Measurements from ENCODE around the gene FBXO28. TPM values are rescaled to one million over a fixed set of nuclear protein-coding genes. Genes with fewer than 3 reads are reported as not detected.

FBXO28 gene
- total RNA-seq, 3 donors from 2014 or later = 23.9 to 50.5 (median 26.2) TPM

- intact Hi-C loops (cut with DNase I; ENCODE audit: low total_unique reads) = no loop called here
- TF ChIP-seq POLR2A (IDR thresholded peaks at IDR 0.05) = no peak
- no peak for TF ChIP-seq POLR2AphosphoS5 (IDR thresholded peaks at IDR 0.05)
- TF ChIP-seq, protein P1, sequence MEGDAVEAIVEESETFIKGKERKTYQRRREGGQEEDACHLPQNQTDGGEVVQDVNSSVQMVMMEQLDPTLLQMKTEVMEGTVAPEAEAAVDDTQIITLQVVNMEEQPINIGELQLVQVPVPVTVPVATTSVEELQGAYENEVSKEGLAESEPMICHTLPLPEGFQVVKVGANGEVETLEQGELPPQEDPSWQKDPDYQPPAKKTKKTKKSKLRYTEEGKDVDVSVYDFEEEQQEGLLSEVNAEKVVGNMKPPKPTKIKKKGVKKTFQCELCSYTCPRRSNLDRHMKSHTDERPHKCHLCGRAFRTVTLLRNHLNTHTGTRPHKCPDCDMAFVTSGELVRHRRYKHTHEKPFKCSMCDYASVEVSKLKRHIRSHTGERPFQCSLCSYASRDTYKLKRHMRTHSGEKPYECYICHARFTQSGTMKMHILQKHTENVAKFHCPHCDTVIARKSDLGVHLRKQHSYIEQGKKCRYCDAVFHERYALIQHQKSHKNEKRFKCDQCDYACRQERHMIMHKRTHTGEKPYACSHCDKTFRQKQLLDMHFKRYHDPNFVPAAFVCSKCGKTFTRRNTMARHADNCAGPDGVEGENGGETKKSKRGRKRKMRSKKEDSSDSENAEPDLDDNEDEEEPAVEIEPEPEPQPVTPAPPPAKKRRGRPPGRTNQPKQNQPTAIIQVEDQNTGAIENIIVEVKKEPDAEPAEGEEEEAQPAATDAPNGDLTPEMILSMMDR (IDR thresholded peaks at IDR 0.05) = no peak
These were observed 26.6 kb upstream of the FBXO28 start for GRCh38 chr1:224087286-224087794.

GRCh38 chr1:224089583-224089982 lies 24.3 kb upstream of the FBXO28 start:
- TF ChIP-seq POLR2A (IDR thresholded peaks at IDR 0.05) (no peak), POLR2AphosphoS5 (IDR thresholded peaks at IDR 0.05) (no peak)
- TF ChIP-seq, protein P1 (IDR thresholded peaks at IDR 0.05) = no peak
- Histone ChIP-seq H3K4me3 (no peak overlapping the region), H3K27me3 (no peaks in the 10 kb centered on the region), H3K27ac (no peak overlapping the region), H3K36me3 (no peaks in the 10 kb centered on the region), H3K4me1 (no peaks in the 10 kb centered on the region), H3K9me3 (no peaks in the 10 kb centered on the region)
- DNase-seq (ENCODE audit: low spot score in 2 of 2) = no peak
- intact Hi-C loops (cut with DNase I; ENCODE audit: low total_unique reads) = no loop called here

More at GRCh38 chr1:224087286-224087794, 26.6 kb upstream of the FBXO28 start:
- no peak for DNase-seq (ENCODE audit: low spot score in 2 of 2)
- Histone ChIP-seq H3K4me1 (no peaks in the 10 kb centered on the region), H3K36me3 (no peaks in the 10 kb centered on the region), H3K27me3 (no peaks in the 10 kb centered on the region), H3K27ac (peak overlapping the region in 1 of 2 donors; percentile 44), H3K9me3 (no peaks in the 10 kb centered on the region), H3K4me3 (no peak overlapping the region)

DNA sequence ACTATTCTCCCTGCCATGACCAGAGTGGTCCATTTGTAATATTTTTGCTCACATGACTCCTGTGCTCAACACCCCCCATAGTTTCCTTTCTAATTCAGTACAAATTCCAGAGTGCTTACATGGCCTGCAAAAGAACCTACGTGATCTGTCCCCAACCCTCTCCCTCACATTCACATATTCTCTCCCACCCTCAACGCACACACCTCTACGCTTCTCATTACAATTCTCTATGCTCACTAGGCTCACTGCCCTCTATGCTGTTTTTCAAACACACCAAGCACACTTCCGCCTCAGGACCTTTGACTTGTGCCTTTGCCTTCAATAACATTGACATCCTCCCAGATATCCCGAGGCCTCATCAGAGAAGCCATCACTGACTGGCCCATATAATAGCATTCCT lies 23.8 kb upstream of the FBXO28 start:
- Histone ChIP-seq H3K4me3 (no peak overlapping the region), H3K27me3 (no peaks in the 10 kb centered on the region), H3K27ac (no peak overlapping the region), H3K4me1 (no peaks in the 10 kb centered on the region), H3K9me3 (no peaks in the 10 kb centered on the region), H3K36me3 (no peaks in the 10 kb centered on the region)
- intact Hi-C loops (cut with DNase I; ENCODE audit: low total_unique reads) = no loop called here
- TF ChIP-seq, protein P1 (IDR thresholded peaks at IDR 0.05) = no peak
- TF ChIP-seq POLR2A (IDR thresholded peaks at IDR 0.05) = no peak
- DNase-seq (ENCODE audit: low spot score in 2 of 2) = no peak

- no peaks in the 10 kb centered on the region for H3K27me3 ChIP-seq
- H3K4me1 ChIP-seq = no peaks in the 10 kb centered on the region
- no peak overlapping the region for H3K27ac ChIP-seq
- H3K36me3 ChIP-seq = no peaks in the 10 kb centered on the region
- H3K4me3 ChIP-seq = no peak overlapping the region
- TF ChIP-seq, protein P1 (IDR thresholded peaks at IDR 0.05) = no peak
- TF ChIP-seq POLR2A (IDR thresholded peaks at IDR 0.05) (no peak), POLR2AphosphoS5 (IDR thresholded peaks at IDR 0.05) (no peak)
- intact Hi-C loops (cut with DNase I; ENCODE audit: low total_unique reads) = no loop called here
- no peaks in the 10 kb centered on the region for H3K9me3 ChIP-seq
- no peak for DNase-seq (ENCODE audit: low spot score in 2 of 2)
These were observed 21.8 kb upstream of the FBXO28 start for GRCh38 chr1:224092111-224092510.

DNA sequence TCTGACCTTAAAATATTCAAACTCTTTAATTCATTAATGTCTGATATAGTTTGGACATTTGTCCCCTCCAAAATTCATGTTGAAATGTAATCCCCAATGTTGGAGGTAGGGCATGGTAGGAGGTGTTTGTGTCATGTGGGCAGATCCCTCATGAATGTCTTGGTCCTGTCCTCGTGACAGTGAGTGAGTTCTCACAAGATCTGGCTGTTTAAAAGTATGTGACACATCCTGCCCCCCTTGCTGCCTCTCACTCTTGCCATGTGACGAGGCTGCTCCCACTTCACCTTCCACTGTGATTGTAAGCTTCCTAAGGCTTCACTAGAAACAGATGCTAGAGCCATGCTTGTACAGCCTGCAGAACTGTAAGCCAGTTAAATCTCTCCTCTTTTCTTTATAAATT lies 21.3 kb upstream of the FBXO28 start:
- TF ChIP-seq POLR2AphosphoS5 (IDR thresholded peaks at IDR 0.05) = no peak
- TF ChIP-seq POLR2A (IDR thresholded peaks at IDR 0.05) = no peak
- TF ChIP-seq, protein P1 (IDR thresholded peaks at IDR 0.05) = no peak
- Histone ChIP-seq H3K4me1 (no peaks in the 10 kb centered on the region), H3K9me3 (no peaks in the 10 kb centered on the region), H3K4me3 (no peak overlapping the region), H3K27me3 (no peaks in the 10 kb centered on the region), H3K27ac (no peak overlapping the region), H3K36me3 (no peaks in the 10 kb centered on the region)
- intact Hi-C loops (cut with DNase I; ENCODE audit: low total_unique reads) = no loop called here
- DNase-seq (ENCODE audit: low spot score in 2 of 2) = no peak

Data from breast epithelium (tissue), 4 donors.